Muscle layer of duodenum (tissue), 2 donors: ENCODE data around the gene LYRM7.
"Not testable (repeated sequence)": the region's sequence is repeated elsewhere in the genome, so short reads cannot be mapped to it uniquely, and the experiment has no call there.

ENCODE experiments used
- H3K27ac ChIP-seq: one replicate; pipeline ENCODE4 v1.7.0; 2013; ENCODE audit warnings: mild to moderate bottlenecking, low read length
- H3K27me3 ChIP-seq: one replicate; pipeline ENCODE4 v1.7.0; 2013; ENCODE audit warnings: low read depth, mild to moderate bottlenecking, control low read depth, low read length
- H3K36me3 ChIP-seq, 2 donors: one replicate each; pipeline ENCODE4 v1.7.0; 2013; ENCODE audit warnings: low read length in 2 of 2, control low read depth in 1 of 2, mild to moderate bottlenecking in 1 of 2; ENCODE audit not compliant: insufficient read depth in 2 of 2, control insufficient read depth in 1 of 2
- H3K4me1 ChIP-seq, 2 donors: one replicate each; pipeline ENCODE4 v1.7.0; 2013; ENCODE audit warnings: low read length in 2 of 2, mild to moderate bottlenecking in 2 of 2, control low read depth in 1 of 2, moderate library complexity in 1 of 2; ENCODE audit not compliant: insufficient read depth in 2 of 2, control insufficient read depth in 1 of 2
- H3K4me3 ChIP-seq, 2 donors: one replicate each; pipeline ENCODE4 v1.7.0; 2013; ENCODE audit warnings: low read length in 2 of 2, low read depth in 1 of 2, mild to moderate bottlenecking in 1 of 2
- H3K9me3 ChIP-seq, 2 donors: one replicate each; pipeline ENCODE4 v1.7.0; 2013; ENCODE audit warnings: low read length in 2 of 2, control low read depth in 1 of 2, mild to moderate bottlenecking in 1 of 2; ENCODE audit not compliant: control insufficient read depth in 1 of 2
- donor health status: healthy.

LYRM7 gene

DNA sequence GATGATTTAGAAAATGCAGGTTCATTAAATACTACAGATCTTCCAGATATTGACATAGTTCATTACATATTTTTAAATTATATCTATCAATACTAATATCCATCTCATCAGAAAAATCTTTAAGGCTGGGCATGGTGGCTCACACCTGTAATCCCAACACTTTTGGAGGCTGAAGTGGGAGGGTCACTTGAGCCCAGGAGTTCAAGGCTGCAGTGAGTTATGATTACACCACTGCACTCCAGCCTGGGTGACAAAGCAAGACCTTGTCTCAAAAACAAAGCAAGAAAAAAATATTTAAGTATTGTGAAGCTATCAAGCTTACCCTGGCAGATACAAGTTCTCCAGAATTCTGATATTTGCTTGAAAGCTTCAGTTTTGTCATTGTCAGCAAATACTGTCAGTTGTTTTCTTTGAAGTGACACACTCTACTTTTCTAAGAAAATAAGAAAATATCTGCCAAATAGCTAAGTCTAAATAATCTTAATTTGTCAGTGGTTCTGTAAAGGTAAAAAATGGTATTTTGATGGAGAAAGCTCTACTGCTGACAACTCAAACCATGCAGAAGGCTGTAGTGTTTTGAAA, 14.9 kb downstream of the LYRM7 start:
- Histone ChIP-seq H3K4me1 (no peaks in the 10 kb centered on the region), H3K36me3 (peaks cover 0 to 4% of the 10 kb centered on the region in 2 donors), H3K27ac (no peak overlapping the region), H3K4me3 (no peak overlapping the region), H3K9me3 (no peaks in the 10 kb centered on the region), H3K27me3 (no peaks in the 10 kb centered on the region)

DNA sequence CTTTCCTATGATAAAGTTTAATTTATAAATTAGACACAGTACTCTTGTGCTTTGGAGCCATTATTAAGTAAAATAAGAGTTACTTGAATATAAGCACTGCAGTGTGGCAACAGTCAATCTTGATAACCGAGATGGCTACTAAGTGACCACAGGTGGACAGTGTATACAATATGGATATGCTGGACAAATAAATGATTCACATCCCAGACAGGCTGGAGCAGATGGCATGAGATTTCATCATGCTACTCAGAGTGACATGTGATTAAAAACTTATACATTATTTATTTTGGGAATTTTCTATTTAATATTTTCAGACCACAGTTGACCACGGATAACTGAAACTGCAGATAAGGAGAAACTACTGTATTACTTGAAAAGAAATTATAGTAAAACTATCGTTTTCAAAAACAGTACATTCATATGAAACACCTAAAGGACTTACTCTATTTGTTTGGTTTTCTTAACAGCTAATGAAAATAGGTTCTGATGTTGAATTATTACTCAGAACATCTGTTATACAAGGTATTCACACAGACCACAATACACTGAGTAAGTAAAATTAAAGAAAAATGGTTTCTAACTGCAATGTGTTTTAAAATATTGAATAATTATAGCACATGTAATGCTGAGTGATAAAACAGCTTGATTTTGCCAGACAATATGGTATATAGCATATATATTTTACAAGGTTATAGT, 16.0 kb downstream of the LYRM7 start:
- Histone ChIP-seq H3K27ac (no peak overlapping the region), H3K4me1 (no peaks in the 10 kb centered on the region), H3K9me3 (no peaks in the 10 kb centered on the region), H3K27me3 (no peaks in the 10 kb centered on the region), H3K4me3 (no peak overlapping the region), H3K36me3 (peaks cover 0 to 4% of the 10 kb centered on the region in 2 donors)

GRCh38 chr5:131193106-131193505, 22.4 kb downstream of the LYRM7 start:
- H3K4me3 ChIP-seq, result no peak overlapping the region
- no peaks in the 10 kb centered on the region for H3K4me1 ChIP-seq
- H3K36me3 ChIP-seq, result no peaks in the 10 kb centered on the region
- H3K27ac ChIP-seq, result no peak overlapping the region
- no peaks in the 10 kb centered on the region for H3K9me3 ChIP-seq
- no peaks in the 10 kb centered on the region for H3K27me3 ChIP-seq

DNA sequence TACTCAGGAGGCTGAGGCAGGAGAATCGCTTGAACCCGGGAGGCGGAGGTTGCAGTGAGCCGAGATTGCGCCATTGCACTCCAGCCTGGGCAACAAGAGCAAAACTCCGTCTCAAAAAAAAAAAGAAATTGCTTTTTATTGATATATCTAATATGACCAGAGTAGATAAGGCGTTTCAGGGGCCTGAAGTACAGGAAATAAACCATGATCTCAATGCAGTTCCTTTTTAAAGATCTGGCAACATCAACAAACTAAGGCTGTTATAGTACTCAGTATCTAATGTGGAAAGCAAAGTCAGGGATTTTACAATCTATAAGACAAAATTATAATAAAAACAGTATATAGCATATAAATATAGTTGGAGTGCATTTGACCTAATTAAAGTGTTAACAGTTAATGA, 23.2 kb downstream of the LYRM7 start:
- H3K27ac ChIP-seq, H3K36me3 ChIP-seq, H3K4me1 ChIP-seq: not testable (repeated sequence)

DNA sequence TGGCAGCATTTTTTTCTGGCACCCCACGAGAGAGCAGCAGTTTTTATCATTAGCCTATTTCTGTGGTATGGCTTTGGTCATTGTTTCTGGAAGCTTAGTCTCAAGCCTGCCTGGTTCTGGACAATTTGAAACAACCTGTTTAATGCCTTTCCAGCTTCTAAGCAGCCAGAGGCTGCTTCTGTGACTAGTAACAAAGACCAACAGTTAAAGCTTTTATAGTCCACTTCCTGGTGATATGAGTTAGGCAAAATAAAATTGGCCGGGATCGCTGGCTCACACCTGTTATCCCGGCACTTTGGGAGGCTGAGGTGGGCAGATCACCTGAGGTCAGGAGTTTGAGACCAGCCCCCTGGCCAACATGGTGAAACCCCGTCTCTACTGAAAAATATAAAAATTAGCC, 24.0 kb downstream of the LYRM7 start:
- no peak overlapping the region for H3K4me3 ChIP-seq

More for the DNA sequence above, 23.2 kb downstream of the LYRM7 start:
- not testable (repeated sequence) for H3K4me3 ChIP-seq, H3K9me3 ChIP-seq, H3K27me3 ChIP-seq

DNA sequence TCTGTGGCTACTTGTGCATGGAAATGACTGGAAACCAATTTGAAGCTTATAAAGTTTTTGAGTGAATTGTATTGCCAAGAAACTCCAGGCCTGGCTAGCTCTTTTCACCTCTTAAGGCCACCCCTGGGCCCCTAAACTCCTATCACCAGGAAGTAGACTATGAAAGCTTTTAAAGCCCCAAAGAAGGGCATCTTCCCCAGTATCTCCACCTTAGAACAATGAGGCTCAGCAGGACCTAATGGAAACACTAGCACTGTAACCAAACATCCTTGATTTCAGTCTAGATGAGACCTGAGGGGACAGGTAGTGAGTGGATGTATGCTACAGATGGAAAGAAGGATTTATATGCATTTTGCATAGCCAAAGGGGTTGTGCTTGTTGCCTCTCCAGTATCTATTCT, 25.0 kb downstream of the LYRM7 start:
- H3K9me3 ChIP-seq, result no peaks in the 10 kb centered on the region
- peaks cover 3 to 7% of the 10 kb centered on the region in 2 donors for H3K36me3 ChIP-seq
- H3K27me3 ChIP-seq, result no peaks in the 10 kb centered on the region
- no peak overlapping the region for H3K27ac ChIP-seq
- H3K4me1 ChIP-seq, result no peaks in the 10 kb centered on the region
- no peak overlapping the region for H3K4me3 ChIP-seq

More for the DNA sequence above, 24.0 kb downstream of the LYRM7 start:
- H3K36me3 ChIP-seq, result peaks cover under 1 to 3% of the 10 kb centered on the region in 2 donors
- no peak overlapping the region for H3K27ac ChIP-seq
- no peaks in the 10 kb centered on the region for H3K4me1 ChIP-seq
- H3K27me3 ChIP-seq, result no peaks in the 10 kb centered on the region
- no peaks in the 10 kb centered on the region for H3K9me3 ChIP-seq

DNA sequence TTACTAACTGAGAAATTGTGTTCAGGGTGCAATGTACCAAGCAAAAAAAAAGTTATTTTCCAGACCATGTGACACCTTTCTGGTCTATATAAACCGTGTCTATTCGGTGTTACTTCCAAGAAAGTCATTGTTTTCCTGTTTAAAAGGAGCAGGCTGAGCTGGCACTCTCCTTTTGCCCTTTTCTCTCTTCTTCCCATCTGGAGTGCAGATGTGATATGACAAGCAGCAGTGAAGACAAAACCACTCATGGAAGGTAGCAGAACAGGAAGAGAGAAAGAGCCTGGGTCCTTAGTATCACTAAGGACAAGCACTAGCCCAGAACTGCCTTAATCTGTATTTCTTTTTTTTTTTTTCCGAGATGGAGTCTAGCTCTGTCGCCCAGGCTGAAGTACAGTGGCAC, 25.6 kb downstream of the LYRM7 start:
- peaks cover 3 to 7% of the 10 kb centered on the region in 2 donors for H3K36me3 ChIP-seq

DNA sequence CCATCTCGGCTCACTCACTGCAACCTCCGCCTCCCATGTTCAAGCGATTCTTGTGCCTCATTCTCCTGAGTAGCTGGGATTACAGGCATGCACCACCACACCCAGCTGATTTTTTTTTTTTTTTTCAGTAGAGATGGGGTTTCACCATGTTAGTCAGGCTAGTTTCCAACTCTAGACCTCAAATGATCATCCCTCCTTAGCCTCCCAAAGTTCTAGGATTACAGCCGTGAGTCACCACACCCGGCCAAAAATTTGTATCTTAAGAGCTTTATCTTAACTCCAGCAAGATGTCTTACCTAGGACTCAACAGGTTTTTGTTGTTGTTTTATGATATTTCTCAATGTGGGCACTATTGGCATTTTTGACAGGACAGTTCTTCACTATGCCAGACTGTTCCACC, 27.9 kb downstream of the LYRM7 start:
- Histone ChIP-seq H3K36me3 (peaks cover 3 to 7% of the 10 kb centered on the region in 2 donors), H3K4me1 (no peaks in the 10 kb centered on the region), H3K27me3 (no peaks in the 10 kb centered on the region), H3K9me3 (no peaks in the 10 kb centered on the region), H3K27ac (no peak overlapping the region), H3K4me3 (no peak overlapping the region)

More for the DNA sequence above, 25.6 kb downstream of the LYRM7 start:
- no peaks in the 10 kb centered on the region for H3K9me3 ChIP-seq
- H3K4me3 ChIP-seq, result no peak overlapping the region
- no peak overlapping the region for H3K27ac ChIP-seq
- no peaks in the 10 kb centered on the region for H3K4me1 ChIP-seq
- H3K27me3 ChIP-seq, result no peaks in the 10 kb centered on the region

DNA sequence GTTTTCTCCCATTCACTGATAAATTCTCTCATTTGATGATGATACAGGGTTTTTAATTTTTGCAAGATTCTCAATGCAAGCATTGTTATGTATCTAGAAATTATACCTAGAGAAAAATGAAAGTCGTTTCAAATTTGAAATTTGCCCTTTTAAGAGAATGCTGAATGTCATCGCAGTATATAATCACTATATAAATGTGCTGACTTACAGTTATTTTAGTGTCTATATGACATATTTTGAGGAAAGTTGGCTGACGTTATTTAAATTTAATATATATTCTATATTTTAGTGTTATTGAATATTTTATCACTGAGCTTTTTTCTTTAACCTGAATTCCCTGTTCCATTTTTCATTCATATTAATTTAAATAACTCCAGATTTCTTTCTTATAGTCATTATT, 29.8 kb downstream of the LYRM7 start:
- peaks cover 3 to 7% of the 10 kb centered on the region in 2 donors for H3K36me3 ChIP-seq
- H3K27ac ChIP-seq, result no peak overlapping the region
- H3K27me3 ChIP-seq, result no peaks in the 10 kb centered on the region

GRCh38 chr5:131204964-131205363, 34.2 kb downstream of the LYRM7 start:
- Histone ChIP-seq H3K4me1 (no peaks in the 10 kb centered on the region), H3K27me3 (no peaks in the 10 kb centered on the region), H3K36me3 (peaks cover under 1 to 2% of the 10 kb centered on the region in 2 donors), H3K4me3 (no peak overlapping the region), H3K27ac (no peak overlapping the region), H3K9me3 (no peaks in the 10 kb centered on the region)

More for the DNA sequence above, 29.8 kb downstream of the LYRM7 start:
- no peaks in the 10 kb centered on the region for H3K9me3 ChIP-seq
- no peaks in the 10 kb centered on the region for H3K4me1 ChIP-seq
- no peak overlapping the region for H3K4me3 ChIP-seq

GRCh38 chr5:131206061-131206460, 35.3 kb downstream of the LYRM7 start:
- Histone ChIP-seq H3K27me3 (no peaks in the 10 kb centered on the region), H3K9me3 (no peaks in the 10 kb centered on the region), H3K36me3 (no peaks in the 10 kb centered on the region), H3K4me3 (no peak overlapping the region), H3K27ac (no peak overlapping the region), H3K4me1 (no peaks in the 10 kb centered on the region)

DNA sequence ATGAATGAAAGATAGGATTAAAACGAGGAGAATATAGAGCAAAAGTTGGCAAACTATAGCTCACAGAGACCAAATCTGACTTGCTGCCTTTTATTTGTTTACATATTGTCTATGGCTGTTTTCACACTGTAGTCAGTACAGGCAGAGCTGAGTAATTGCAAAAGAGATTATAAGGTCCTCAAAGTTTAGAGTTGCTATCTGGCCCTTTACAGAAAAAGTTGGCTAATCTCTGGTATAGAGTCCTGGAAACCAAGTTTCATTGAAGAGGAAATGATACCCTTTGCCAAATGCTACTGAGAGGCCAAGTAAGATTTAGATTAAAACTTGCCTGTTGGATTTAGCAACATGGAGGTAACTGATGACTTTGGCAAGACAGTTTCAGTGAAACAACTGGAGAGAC, 36.0 kb downstream of the LYRM7 start:
- H3K9me3 ChIP-seq, result no peaks in the 10 kb centered on the region
- H3K27me3 ChIP-seq, result no peaks in the 10 kb centered on the region
- no peak overlapping the region for H3K27ac ChIP-seq
- H3K4me1 ChIP-seq, result no peaks in the 10 kb centered on the region
- H3K36me3 ChIP-seq, result no peaks in the 10 kb centered on the region
- H3K4me3 ChIP-seq, result no peak overlapping the region
